ENCODE results near the gene KRT10.

Gene KRT10

DNA sequence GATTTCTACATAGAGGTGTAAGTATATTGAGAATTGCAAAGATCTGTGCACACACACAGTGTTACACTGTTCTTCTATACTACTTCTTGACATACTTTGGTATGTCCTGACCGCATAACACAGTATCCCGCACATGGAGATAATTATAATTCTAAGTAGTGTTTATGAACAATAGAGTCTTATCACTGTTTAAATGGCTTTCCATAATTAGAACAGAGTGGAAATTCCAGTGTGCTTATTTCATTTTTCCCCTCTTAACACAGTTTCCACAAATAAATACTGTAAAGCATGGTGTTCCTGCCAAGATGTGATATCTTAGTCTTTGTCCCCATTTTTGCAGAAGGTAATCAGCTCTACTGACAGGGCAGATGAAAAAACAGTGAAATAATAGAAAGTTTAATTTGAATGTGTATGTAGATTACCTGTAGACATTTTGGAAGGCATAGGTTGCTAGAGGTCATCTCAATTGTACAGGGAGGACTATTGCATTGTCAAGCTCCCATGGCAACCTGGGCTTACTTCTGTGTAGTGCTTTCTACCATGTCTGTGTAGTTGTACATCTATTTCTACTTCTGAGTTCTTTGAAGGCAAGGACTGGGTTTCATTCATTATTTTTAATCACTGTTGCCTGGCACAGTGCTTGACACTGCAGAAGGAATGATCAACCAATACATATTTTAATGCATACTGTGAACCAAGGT is 12.5 kb downstream of the KRT10 start:
- H3K4me3 ChIP-seq, result no peak overlapping the region
- H3K27ac ChIP-seq, result no peak overlapping the region
- TF ChIP-seq, protein P1, sequence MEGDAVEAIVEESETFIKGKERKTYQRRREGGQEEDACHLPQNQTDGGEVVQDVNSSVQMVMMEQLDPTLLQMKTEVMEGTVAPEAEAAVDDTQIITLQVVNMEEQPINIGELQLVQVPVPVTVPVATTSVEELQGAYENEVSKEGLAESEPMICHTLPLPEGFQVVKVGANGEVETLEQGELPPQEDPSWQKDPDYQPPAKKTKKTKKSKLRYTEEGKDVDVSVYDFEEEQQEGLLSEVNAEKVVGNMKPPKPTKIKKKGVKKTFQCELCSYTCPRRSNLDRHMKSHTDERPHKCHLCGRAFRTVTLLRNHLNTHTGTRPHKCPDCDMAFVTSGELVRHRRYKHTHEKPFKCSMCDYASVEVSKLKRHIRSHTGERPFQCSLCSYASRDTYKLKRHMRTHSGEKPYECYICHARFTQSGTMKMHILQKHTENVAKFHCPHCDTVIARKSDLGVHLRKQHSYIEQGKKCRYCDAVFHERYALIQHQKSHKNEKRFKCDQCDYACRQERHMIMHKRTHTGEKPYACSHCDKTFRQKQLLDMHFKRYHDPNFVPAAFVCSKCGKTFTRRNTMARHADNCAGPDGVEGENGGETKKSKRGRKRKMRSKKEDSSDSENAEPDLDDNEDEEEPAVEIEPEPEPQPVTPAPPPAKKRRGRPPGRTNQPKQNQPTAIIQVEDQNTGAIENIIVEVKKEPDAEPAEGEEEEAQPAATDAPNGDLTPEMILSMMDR (IDR thresholded peaks at IDR 0.05), result no peak
- no peak for DNase-seq (ENCODE audit: low spot score)

DNA sequence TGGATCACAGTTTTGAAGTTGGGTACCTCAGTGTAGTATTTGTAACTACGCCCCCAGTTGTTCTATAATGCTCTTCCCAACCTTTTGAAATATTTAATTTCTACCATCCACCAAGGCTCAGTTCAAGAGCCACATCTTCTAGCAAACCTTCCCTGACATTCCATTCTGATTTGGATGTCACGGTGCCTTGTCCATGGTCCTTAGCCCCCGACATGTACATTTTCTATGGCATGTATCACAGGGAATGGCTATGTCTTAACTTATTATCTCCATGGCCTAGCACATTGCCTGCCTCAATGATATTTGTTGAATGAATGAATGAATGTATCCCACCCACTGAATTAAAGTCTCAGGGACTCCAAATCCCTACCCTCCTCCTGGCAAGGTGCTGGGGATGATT is 16.3 kb downstream of the KRT10 start:
- TF ChIP-seq, protein P1 (IDR thresholded peaks at IDR 0.05), result no peak
- Histone ChIP-seq H3K27ac (no peak overlapping the region), H3K4me3 (no peak overlapping the region)
- no peak for DNase-seq (ENCODE audit: low spot score)

DNA sequence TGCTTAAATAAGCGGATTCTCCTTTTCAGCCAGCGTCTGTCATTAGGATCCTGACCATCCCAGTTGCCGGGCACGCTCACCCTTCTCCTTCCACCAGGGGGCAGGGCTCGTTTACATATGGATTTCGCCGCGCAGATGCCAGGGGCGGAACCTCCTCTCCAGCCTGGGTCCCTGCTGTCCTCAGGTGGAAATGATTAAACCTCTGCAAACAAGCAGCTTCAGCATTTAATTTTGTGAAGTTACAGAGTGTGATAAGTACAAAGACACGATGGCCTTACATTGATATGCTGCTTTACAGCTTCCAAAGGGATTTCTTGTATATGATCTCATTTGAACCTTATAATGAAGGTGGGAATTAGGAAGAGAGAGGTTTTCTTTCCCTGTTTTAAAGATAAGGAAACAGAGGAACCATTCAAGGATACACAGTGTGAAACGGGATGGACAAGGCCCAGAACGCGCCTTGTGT is 18.8 kb downstream of the KRT10 start:
- Histone ChIP-seq H3K27ac (no peak overlapping the region), H3K4me3 (no peak overlapping the region)
- DNase-seq (ENCODE audit: low spot score), result no peak
- TF ChIP-seq, protein P1 (IDR thresholded peaks at IDR 0.05), result peak; percentile 62

DNA sequence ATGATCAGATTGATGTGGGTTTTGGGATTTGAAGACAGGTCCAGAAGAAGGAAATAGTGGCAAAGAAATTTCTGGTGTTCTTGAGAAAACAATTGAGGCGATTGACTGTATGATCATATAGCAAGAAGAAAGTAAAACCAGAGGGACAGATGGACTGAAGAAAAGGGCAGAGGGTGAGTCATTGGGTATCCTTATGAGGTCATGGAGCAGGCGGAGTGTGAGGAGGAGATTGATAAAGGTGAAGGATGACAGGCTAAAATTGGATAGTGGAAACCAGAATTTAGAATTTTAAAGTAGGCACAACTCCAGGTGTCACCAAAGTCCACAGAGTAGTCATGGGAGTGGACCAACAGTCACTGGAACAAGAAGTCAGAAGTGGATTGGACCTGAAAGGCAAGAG is 21.3 kb downstream of the KRT10 start:
- no peak for DNase-seq (ENCODE audit: low spot score)
- TF ChIP-seq, protein P1 (IDR thresholded peaks at IDR 0.05), result no peak
- Histone ChIP-seq H3K27ac (no peak overlapping the region), H3K4me3 (no peak overlapping the region)

DNA sequence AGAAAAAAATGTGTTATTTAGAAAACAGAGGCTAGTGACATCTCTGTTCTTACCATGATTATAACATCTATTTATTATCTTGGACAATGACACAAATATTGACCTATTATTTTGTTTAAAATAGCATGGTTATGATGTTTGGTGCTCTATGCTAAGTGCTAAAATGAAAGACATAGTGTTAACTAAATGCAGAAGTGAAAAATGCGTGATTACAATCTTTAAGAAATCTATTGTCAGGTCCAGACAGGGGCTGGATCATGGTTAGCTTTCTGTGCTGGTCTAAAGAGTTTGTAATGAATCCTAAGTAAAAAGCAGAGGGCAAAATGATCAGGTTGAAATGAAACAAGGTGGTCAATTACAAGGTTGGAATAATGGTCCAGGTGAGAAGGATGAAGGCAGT is 22.0 kb downstream of the KRT10 start:
- H3K27ac ChIP-seq, result no peak overlapping the region
- no peak overlapping the region for H3K4me3 ChIP-seq
- TF ChIP-seq, protein P1 (IDR thresholded peaks at IDR 0.05), result no peak
- DNase-seq (ENCODE audit: low spot score), result no peak

DNA sequence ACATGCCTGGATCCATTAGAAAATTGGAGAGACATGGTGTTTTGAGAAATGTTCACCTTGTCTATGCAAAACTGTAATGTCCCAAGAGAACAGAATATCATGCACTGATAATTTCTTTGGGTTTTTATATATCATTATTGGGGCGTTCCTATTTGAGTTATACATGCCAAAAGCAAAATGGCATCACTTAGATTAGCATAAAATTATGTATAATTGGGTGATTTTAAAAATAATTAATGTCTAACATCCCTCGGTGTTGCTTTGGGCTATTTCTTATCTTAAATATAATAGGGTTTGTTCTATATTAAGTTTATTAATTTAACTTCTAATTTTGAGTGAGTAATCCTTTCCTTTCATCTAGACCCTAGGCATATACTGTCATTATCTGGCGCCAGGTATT is 22.6 kb downstream of the KRT10 start, which contains the start of gene KRT28:
Gene KRT28 (minus strand): TSS at position 101 of the 400 bp plus-strand sequence. CDS start 66 bp downstream, at position 35.
- no peak for DNase-seq (ENCODE audit: low spot score)
- H3K4me3 ChIP-seq, result no peak within 1 kb of the TSS
- H3K27ac ChIP-seq, result no peak within 1 kb of the TSS
- TF ChIP-seq, protein P1 (IDR thresholded peaks at IDR 0.05), result no peak

DNA sequence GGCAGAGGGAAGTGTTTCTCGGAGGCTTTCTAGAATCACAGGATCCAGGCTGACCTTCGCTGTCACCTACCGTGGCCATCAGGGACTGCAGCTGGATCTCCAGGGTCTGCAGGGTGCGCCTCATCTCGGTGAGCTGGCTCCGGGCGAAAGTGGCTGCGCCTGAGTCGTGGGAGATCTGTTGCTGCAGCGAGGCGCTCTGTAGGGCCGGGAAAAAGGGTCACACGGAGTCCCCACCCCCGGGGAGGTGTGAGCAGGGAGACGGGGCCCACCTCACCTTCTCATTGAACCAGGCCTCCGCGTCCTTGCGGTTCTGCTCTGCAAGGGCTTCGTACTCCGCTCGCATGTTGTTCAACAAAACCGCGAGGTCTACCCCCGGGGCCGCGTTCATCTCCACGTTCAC is 25.6 kb downstream of the KRT10 start:
- TF ChIP-seq, protein P1 (IDR thresholded peaks at IDR 0.05), result no peak
- H3K27ac ChIP-seq, result no peak overlapping the region
- no peak for DNase-seq (ENCODE audit: low spot score)
- H3K4me3 ChIP-seq, result no peak overlapping the region
